SIG-M5 (cell line): ENCODE results near the gene PDE11A.
"Not testable (repeated sequence)": the region's sequence is repeated elsewhere in the genome, so short reads cannot be mapped to it uniquely, and the experiment has no call there.

Experiments
- DNase-seq: peaks from one replicate; lab custom pipeline; 2025; lab: John Stamatoyannopoulos, UW

Gene PDE11A

DNA sequence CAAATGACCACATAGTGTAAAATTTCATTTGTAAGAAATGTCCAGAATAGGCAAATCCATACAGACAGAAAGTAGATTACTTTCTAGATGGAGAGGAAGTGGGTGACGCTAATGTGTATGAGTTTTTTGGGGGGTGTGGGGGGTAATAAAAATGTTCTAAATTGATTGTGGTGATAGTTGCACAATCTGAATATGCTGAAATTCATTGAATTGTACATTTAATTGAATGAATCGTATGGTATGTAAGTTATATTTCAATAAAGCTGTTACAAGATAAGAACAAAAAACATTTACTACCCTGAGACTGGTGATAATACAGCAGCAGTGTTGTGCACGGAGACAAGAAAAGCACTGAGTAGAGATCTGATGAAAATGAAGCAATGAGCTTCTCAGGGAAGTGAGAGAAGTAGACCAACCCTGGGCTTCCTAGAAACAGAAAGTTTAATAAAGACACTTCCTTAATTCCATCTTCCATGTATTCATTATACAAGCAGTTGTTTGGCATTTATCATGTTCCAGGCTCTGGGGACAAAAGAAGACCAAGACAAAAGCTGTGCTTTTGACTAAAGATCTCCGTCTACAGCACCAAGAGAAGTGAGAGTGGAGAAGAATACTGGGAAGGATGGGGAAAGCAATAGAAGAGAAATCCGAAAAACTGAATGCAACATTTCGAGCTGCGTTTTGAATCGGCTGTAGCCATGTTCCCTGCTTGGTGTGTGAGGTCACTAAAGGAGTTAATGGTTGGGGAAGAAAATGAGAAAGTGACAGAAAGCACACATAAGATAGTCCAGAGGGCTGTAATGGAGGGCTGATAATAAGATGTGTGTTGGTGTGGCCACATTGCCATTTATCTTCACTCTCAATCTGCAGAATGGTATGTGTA lies 1.8 kb upstream of the PDE11A start:
- DNase-seq: no peak

DNA sequence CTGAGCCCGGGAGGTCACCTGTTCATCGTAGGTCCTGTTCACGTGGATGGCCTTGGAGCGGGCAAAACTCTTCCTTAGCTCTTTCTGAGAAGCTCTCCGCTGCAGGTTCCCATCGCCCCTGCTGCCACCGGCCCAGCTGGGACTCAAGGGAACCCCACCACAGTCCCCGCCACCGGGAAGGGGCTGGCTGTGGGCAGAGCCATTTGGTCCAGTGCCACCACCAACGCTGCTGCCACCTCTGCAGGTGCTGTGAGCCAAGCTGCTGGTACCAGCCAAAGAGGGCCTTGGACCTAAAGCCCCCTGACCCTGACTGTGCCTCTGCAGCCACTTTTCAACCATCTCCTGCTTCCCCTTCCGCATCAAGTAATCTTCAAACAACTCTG lies 586 bp downstream of the PDE11A start:
- DNase-seq: no peak

- no peak for DNase-seq
Observed at GRCh38 chr2:178070824-178071223, 1.8 kb downstream of the PDE11A start.

DNA sequence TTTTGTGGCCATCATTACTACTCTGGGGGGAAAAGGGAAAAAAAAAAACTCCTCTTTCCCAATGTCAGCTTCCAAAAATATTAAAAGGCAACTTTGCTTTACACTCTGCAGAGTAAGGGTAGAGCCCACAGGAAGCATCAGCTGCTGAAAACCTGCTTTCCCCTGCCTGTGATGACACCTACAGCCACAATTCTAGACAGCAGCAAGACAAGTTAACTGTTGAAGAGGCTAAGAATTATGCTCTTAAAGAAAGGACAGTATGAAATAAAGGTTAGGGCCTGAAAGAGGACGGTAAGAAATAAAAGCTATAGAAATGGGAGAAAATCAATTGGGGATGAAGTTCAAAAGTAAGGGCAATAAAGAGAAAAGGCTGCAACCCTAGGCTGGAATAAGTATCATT lies 3.0 kb downstream of the PDE11A start:
- no peak for DNase-seq

DNA sequence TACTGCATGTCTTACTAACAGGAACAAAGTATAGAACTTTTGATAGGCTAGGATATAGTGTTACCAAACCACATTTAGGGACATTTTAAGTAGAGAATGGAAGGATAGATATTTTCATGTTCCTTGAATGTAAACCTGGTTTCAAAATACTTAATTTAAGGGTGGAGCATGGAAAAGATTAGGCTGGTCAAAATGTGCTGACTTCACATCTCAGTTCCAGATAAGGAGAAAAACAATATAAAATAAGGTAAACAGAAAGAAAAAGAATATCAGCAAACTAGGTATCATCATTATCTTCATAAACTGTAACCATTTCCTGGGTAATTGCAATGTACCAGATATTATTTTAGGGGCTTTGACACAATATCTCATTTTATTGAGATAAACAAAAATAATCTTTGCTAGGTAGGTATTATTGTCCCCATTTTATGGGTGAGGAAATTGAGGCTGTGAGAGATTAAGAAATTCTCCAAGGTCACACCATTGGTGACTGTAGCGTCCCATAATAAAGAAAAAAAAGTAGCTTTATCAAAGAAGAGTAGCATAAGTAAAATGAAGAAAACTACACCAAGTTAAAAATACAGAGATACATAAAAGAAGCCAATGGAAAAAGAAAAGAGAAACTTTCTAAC lies 3.6 kb downstream of the PDE11A start:
- no peak for DNase-seq

DNA sequence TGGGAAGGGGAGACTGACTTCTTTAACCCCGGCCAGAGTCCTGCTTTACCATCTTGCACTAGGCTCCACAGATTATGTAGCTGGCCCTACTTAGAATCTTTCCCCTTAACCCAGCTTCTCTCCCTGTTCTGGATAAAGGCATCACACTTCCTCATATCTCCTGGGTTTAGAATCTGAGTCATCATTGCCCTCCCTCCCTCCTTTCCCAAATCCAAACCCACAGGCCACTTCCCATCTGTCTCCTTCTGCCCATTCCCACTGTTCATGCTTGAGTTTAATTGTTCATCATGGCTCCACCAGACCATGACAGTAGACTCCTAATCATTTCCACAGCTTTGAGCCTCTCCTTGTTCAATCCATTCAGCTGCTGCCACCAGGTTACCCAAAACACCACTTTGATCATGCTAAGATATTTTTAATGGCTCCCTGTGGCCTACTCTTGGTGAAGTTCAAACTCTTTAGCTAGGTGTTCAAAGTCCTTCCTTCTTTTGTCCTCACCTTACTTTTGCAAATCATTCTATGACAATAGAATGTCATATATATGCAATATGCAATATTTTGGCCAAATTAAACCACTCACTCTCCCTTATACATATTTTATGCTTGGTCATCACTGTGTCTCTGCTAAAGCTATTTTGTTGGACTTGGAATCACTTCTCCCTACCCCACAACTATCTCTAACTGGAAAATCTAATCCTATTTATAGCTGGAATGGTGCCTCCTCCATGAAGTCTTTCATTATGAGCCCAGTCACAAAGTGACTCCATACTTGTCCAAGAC lies 5.5 kb downstream of the PDE11A start:
- no peak for DNase-seq

DNA sequence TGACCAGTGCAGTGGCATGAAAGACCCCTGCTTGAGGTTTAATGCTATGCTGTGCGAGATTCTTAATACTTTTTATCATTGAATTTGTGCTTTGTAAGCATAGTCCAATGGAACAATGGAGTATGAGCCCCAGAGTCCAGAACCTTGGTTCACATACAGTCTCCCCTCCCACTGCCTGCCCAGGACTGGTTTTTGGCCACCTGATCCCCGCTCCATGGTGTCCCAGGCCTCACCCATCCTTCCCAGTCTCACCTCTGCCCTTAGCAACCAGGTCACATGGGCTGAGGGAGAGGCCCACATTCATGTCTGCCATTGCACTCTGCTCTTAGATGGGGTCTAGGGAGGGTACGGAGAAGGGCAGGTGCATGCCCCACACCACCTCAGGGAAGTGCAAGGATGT lies 6.3 kb downstream of the PDE11A start:
- DNase-seq: no peak

DNA sequence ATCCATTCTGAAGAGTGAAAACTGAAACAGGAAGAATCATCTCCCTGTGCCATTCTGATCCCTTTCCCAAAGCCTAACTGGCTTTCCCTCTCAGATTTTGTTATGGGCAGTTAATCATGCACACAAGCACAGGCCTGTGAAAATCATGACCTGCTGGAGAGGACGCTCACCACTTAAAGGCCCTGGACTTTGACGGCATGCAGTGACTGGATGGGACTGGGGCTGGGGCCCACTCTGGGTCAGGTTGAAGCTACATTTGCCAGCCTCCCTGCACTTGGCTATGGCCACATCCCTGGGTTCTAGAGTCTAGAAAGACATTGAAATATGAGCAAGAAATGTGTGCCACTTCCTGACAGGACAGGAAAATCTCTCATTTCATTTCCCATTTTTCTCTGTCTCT lies 12.9 kb downstream of the PDE11A start:
- no peak for DNase-seq

- DNase-seq: no peak
Observed at GRCh38 chr2:178059111-178059510, 13.5 kb downstream of the PDE11A start.

DNA sequence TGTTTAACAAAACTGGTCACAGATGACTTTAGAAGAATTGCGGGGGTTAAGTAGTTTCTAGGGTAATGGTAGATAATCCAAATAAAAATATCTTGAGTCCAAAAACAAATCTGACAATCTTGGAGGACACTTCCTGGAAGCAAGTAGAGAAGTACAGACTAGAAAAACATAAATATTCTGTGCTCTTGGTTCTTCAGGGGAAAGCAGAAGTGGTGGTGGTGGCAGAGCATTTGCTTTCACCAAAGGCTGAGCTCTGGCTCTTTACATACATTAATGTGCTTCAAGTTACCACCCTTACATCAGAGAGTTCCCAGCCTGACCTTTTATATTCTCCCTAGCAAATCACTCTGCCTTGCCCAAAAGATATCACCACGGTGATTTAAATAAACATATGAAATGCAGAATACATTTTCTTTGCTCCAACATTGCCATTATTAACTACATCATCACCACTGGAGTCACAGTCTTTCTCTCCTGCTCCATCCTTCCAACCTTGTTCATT lies 15.3 kb downstream of the PDE11A start:
- no peak for DNase-seq

GRCh38 chr2:178056345-178056744 lies 16.2 kb downstream of the PDE11A start:
- DNase-seq: no peak

DNA sequence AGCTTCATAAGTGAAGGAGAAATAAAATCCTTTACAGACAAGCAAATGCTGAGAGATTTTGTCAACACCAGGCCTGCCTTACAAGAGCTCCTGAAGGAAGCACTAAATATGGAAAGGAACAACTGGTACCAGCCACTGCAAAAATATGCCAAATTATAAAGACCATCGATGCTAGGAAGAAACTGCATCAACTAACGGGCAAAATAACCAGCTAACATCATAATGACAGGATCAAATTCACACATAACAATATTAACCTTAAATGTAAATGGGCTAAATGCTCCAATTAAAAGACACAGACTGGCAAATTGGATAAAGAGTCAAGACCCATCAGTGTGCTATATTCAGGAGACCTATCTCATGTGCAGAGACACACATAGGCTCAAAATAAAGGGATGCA lies 21.3 kb downstream of the PDE11A start:
- DNase-seq: not testable (repeated sequence)

DNA sequence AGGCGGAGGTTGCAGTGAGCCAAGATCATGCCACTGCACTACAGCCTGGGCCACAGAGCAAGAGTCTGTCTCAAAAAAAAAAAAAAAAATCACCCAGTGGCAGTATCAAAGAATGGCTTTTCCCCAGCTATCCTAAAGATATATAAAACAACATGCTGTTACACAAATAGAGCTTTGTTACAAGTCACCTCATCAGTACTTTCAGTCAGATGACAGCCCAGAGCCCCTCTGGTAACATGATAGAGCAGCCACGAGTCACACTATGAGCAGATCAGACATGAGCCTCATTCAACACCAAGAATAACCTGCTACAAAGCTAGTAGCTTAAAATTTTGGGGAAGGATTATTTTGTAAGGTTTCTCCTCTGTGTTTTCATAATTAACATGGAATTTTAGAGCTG lies 25.2 kb downstream of the PDE11A start:
- no peak for DNase-seq

DNA sequence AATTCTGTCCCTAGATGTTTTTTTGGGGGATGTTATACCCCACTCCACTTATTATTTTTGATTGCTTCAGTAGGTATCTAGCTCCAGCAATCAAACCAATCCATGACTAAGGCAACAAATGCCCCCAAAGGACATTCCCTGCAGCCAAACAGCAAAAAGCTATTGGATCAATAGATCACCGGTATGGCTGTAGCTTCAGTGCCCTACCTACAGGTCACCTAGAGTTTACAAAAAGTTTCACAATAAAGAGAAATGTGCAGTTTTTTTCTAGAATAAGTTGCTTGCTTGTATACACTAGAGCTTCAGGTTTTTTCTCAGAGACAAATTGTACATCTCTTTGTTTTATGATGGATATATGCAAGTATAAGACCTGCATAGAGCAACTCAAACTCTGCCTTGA lies 27.7 kb downstream of the PDE11A start:
- DNase-seq: no peak

- DNase-seq: no peak
Observed at GRCh38 chr2:178043266-178043665, 29.3 kb downstream of the PDE11A start.

DNA sequence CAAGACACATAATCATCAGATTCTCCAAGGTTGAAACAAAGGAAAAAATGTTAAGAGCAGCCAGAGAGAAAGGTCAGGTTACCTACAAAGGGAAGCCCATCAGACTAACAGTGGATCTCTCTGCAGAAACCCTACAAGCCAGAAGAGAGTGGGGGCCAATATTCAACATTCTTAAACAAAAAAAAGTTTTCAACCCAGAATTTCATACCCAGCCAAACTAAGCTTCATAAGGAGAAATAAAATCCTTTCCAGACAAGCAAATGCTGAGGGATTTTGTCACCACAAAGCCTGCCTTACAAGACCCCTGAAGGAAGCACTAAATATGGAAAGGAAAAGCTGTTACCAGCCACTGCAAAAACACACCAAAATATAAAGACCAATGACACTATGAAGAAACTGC lies 39.0 kb downstream of the PDE11A start:
- not testable (repeated sequence) for DNase-seq

DNA sequence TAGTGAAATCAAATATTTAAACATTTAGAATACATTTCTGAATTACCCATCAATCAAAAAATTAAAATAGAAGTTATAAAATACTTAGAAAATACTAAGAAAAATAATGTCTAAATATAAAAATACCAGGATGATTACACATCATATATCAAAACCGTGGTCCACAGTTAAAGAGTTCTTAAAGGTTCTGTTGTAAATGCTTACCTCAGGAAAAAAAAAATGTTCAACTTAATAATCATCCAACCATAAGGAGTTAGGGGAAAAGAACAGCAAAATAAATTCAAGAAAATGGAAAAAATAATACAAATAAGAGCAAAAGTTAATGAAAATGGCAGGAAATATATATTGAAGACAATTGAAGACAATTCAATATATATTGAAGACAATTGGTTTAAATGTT lies 43.2 kb downstream of the PDE11A start:
- DNase-seq: no peak

GRCh38 chr2:178025551-178026185 lies 46.9 kb downstream of the PDE11A start:
- no peak for DNase-seq

DNA sequence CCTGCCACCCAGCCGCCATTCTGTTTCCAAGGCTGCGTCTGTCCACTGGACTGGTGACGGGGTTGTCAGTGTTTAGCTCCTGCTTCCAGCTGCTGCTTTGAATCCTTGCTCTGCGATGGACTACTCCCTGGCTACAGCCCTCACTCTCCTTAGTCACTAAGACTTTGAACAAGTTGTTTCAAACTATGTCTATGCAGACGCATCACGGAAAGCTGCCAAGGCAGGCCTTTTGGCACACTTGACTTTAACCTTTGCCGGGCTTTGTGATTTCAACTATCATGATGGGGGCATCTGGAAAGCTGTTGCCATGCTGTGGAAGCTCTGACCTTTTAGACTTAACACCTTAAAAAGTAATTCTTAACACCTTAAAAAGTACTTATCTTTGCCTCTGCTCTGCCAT lies 54.4 kb downstream of the PDE11A start:
- DNase-seq: no peak

DNA sequence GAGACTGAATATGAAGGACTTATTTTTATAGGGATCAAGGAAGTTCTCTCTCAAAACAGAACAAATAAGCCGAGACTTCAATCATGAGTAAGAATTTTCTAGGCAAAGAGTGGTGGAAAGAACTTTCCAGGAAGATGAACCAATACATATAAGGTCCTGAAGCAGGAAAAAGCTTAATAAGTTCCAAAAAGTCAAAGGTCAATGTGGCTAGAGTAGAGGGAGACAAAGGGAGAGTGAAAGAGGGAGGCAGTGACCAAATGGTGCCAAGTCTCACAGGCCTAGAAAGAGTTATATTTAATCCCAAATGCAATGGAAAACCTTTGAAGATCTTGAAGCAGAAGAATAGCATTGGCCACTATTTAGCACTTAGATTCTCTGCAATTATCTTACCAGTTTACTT lies 56.0 kb downstream of the PDE11A start:
- no peak for DNase-seq

DNA sequence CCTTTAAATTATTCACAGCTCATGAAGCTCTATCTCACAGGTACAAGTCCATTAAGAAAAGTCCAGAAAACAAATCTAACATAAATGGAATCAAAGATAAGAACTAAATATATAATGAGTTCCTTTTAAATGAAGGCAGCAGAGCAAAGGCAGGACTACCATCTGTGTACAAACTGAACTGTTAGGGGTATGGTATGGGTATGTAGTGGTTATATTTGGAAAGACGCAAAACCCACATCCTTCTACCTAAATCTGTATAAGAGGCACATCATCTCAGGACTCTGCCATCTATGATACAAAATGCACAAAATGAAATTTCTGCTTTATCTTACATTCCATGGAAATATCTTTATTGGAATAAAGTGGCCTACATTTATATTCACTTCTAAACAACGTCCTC lies 59.9 kb downstream of the PDE11A start:
- DNase-seq: no peak

GRCh38 chr2:178009813-178010212 lies 62.8 kb downstream of the PDE11A start:
- no peak for DNase-seq
